SH-SY5Y (cell line): ENCODE results near the gene PERCC1.

Source experiments
- GATA2 ChIP-seq: IDR thresholded peaks from 2 replicates; pipeline ENCODE4 v1.6.1; 2011; ENCODE audit warnings: mild to moderate bottlenecking, low read depth, low read length
- GATA3 ChIP-seq: IDR thresholded peaks from 2 replicates; pipeline ENCODE4 v1.6.1; 2011; ENCODE audit warnings: low read depth, mild to moderate bottlenecking, low read length, moderate library complexity

DNA sequence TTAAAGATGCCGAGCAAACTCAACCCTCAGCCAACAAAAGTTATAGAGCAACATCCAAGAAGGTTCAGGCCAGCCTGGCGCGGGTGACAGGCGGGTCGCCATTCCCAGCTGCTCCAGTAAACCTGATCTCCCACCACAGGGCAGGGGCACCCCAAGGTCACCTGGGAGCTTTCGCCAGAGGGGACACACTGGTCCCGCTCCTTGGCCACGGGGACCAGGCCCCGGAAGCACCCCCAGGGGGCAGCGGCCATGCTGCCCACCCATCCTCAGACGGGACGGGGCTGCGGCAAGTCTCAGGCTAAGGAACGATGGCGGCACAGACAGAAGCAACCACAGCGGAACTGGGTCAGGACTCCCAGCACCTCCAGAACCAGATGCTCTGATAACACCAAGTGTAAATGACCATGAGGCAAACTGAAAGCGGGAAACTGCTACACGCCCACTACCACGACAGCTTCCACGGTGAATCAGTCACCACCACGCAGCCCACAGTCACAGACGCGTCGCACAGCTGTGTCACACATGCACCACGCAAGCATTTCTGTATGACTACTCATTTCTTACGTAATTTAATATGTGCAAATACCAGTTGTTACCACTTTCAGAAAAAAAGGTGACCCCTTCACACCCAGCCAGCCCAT lies 27.6 kb downstream of the PERCC1 start:
- no peak for TF ChIP-seq GATA3
- TF ChIP-seq GATA2 = no peak
